GM12878 (cell line): Measurements from ENCODE around the gene LIN7B. TPM values are rescaled to one million over a fixed set of nuclear protein-coding genes. Genes with fewer than 3 reads are reported as not detected.

Experiments used
- ATAC-seq: fragments of 200-7000 bp; cut with Tn5 transposase; 3 replicates; pipeline ENCODE4 v1.9.1; 2020; ENCODE audit warnings: mild to moderate bottlenecking, moderate library complexity
- BruUV-seq: library from RNA; stranded (reverse); fragments of 400-500 nt; replicated peaks from 2 replicates; lab custom pipeline; 2021; lab: Mats Ljungman, UMichigan
- CTCF ChIA-PET: fragments of 300-600 bp; sonication (Branson Sonifier 250); formaldehyde crosslinking; extraction: SDS; loops from one replicate; lab custom pipeline; 2021; ENCODE audit warnings: inconsistent platforms; lab: Yijun Ruan, JAX
- POLR2A ChIA-PET: fragments of 350-600 bp; formaldehyde crosslinking; extraction: SDS; loops from one replicate; lab custom pipeline; 2021; ENCODE audit warnings: inconsistent platforms; lab: Charles Lee
- RAD21 ChIA-PET: fragments of 300-600 bp; sonication (Branson Sonifier 250); formaldehyde crosslinking; loops from one replicate; lab custom pipeline; 2023; ENCODE audit warnings: antibody characterized with exemption; ENCODE audit not compliant: unreplicated experiment; lab: Charles Lee
- SMC1A ChIA-PET: fragments of 300-600 bp; sonication (Branson Sonifier 250); formaldehyde crosslinking; loops from one replicate; lab custom pipeline; 2023; ENCODE audit not compliant: unreplicated experiment, uncharacterized antibody; lab: Charles Lee
- DNase-seq: peaks from one replicate; pipeline ENCODE4 v3.0.0-alpha.2; 2011; ENCODE audit warnings: low read depth, low spot score
- FAIRE-seq: peaks from 3 replicates; lab custom pipeline; 2011; peaks lifted over from hg19 to GRCh38; lab: Jason Lieb, UNC
- H2AFZ ChIP-seq: 2 replicates; pipeline ENCODE4 v1.6.0; 2011; ENCODE audit warnings: low read depth, low read length, control low read depth; ENCODE audit not compliant: control insufficient read depth
- H3K27ac ChIP-seq: 2 replicates; pipeline ENCODE4 v1.5.1; 2011; ENCODE audit warnings: control low read depth; ENCODE audit not compliant: control insufficient read depth, insufficient read depth
- H3K27me3 ChIP-seq, 2 experiments: replicated peaks in 1 of 2; 2 replicates each; pipeline versions ENCODE4 v1.6.0 to v1.6.1; 2011; ENCODE audit warnings: low read length in 1 of 2; ENCODE audit not compliant: control insufficient read depth in 2 of 2, insufficient read depth in 2 of 2
- H3K36me3 ChIP-seq, 2 experiments: 2 replicates each; pipeline ENCODE4 v1.5.1; 2011; ENCODE audit warnings: low read length in 1 of 2; ENCODE audit not compliant: control insufficient read depth in 2 of 2, insufficient read depth in 2 of 2
- H3K4me1 ChIP-seq: 2 replicates; pipeline ENCODE4 v1.6.1; 2011; ENCODE audit warnings: mild to moderate bottlenecking, low read length, moderate library complexity, mixed read lengths; ENCODE audit not compliant: control insufficient read depth, insufficient read depth
- H3K4me2 ChIP-seq: 2 replicates; pipeline ENCODE4 v1.6.0; 2011; ENCODE audit warnings: control low read depth; ENCODE audit not compliant: control insufficient read depth, insufficient read depth
- H3K4me3 ChIP-seq: fragments of 200-600 bp; sonication (generic); 2 replicates; pipeline ENCODE4 v1.5.1; 2016
- H3K79me2 ChIP-seq: 2 replicates; pipeline ENCODE4 v1.6.0; 2011; ENCODE audit warnings: low read length; ENCODE audit not compliant: control insufficient read depth, insufficient read depth
- H3K9ac ChIP-seq: 2 replicates; pipeline ENCODE4 v1.8.0; 2011; ENCODE audit warnings: low read length, control low read depth, mixed read lengths; ENCODE audit not compliant: control insufficient read depth, insufficient read depth
- H3K9me3 ChIP-seq: replicated peaks from 3 replicates; pipeline ENCODE4 v1.5.1; 2011; ENCODE audit warnings: mild to moderate bottlenecking, low read length; ENCODE audit not compliant: control insufficient read depth, insufficient read depth
- H4K20me1 ChIP-seq: 2 replicates; pipeline ENCODE4 v1.6.0; 2011; ENCODE audit not compliant: control insufficient read depth, insufficient read depth
- BCL3 ChIP-seq: IDR thresholded peaks from 2 replicates; pipeline ENCODE4 v1.6.1; 2011; ENCODE audit warnings: borderline replicate concordance, low read depth, mild to moderate bottlenecking, moderate library complexity, low read length; ENCODE audit not compliant: insufficient read depth, poor library complexity, severe bottlenecking
- SMAD5 ChIP-seq: IDR thresholded peaks from 2 replicates; pipeline ENCODE4 v1.6.1; 2016; ENCODE audit warnings: antibody characterized with exemption, low read depth
- ZBTB40 ChIP-seq: fragments of 450-650 bp; IDR thresholded peaks from 2 replicates; pipeline ENCODE4 v1.6.1; 2016; ENCODE audit warnings: mild to moderate bottlenecking, moderate library complexity, borderline replicate concordance
- WGBS: methylation state at CpG from one replicate; pipeline ENCODE4 v1.1.6; 2016; ENCODE audit warnings: low lambda C conversion rate; ENCODE audit not compliant: insufficient replicate concordance, insufficient coverage; ENCODE audit errors: missing lambda C conversion rate; 5-methylcytosine and 5-hydroxymethylcytosine counted together
- in situ Hi-C: fragments of 300-500 bp; cut with MboI; formaldehyde crosslinking; loops from 9 replicates; pipeline ENCODE4 v1.14.3; 2018; ENCODE audit warnings: mixed read lengths
- intact Hi-C: fragments of 100-400 bp; cut with micrococcal nuclease; formaldehyde crosslinking; loops from one replicate; pipeline ENCODE4 v1.14.2; 2022; ENCODE audit not compliant: unreplicated experiment
- polyA plus RNA-seq, 11 experiments: library from polyadenylated mRNA; depleted of rRNA in 4 of 11; unstranded in 6 of 11; stranded (reverse) in 5 of 11; fragments of >200 nt; fragmentation: Nextera tagmentation in 4 of 11; fragmentation: Illumina TruSeq in 1 of 11; extraction: Ambion mirVana in 4 of 11; extraction: Trizol in 1 of 11; gene quantifications; 1 replicate in 1 of 11; 2 replicates in 10 of 11; pipeline versions ENCODE4 v1.2.1 to v1.2.3, GENCODE V29; 2011 to 2016; ENCODE audit warnings: inconsistent platforms in 2 of 11, missing spikeins in 2 of 11, low read depth in 1 of 11
- total RNA-seq, 4 experiments: library from RNA; depleted of rRNA in 3 of 4; stranded (reverse); fragments of >200 nt in 3 of 4; fragmentation: Illumina TruSeq in 1 of 4; extraction: Trizol in 1 of 4; gene quantifications; 2 replicates each; pipeline versions ENCODE4 v1.2.1 to v1.2.3, GENCODE V29; 2013 to 2021

LIN7B gene
- total and polyA plus RNA-seq, 10 of the 15 experiments (the other 5 are each of a cell fraction or from before 2014, with no cell fraction given), result 0.15 to 3.5 (median 1.6) TPM; not detected in 2

GRCh38 chr19:49132974-49133609, 18.9 kb downstream of the LIN7B start:
- no peak for DNase-seq
- no peak overlapping the region for H3K4me3 ChIP-seq
- BruUV-seq, result no TSS peak
- no peaks in the 10 kb centered on the region for H3K79me2 ChIP-seq
- H3K9me3 ChIP-seq, result no peaks in the 10 kb centered on the region; the same call in 2 of the 3 replicates
- WGBS, result 61% methylated on average over 36 of the region's 49 CpGs
- H2AFZ ChIP-seq, result no peak overlapping the region
- no peak overlapping the region for H3K9ac ChIP-seq
- no peak overlapping the region for H3K27ac ChIP-seq
- H3K27me3 ChIP-seq, result no peaks in the 10 kb centered on the region
- no peaks in the 10 kb centered on the region for H3K4me1 ChIP-seq
- FAIRE-seq, result no peak
- H4K20me1 ChIP-seq, result no peaks in the 10 kb centered on the region
- H3K4me2 ChIP-seq, result no peak overlapping the region
- SMC1A ChIA-PET, result no interaction called here
- intact Hi-C loops (no loop called here), in situ Hi-C loops (no loop called here)
- ATAC-seq, result no peak
- no peaks in the 10 kb centered on the region; a peak in 1 of 4 replicates for H3K36me3 ChIP-seq
- CTCF ChIA-PET, result interaction anchor here (0.5 to 1.2 kb wide), 4 partner anchors 20 to 121 kb away, joined by 3 to 4 read pairs (median 3); no protein-coding TSS in a partner anchor
- POLR2A ChIA-PET, result interaction anchor here (0.7 kb wide), 1 partner anchor 113 kb away, joined by 3 read pairs; no protein-coding TSS in a partner anchor
- RAD21 ChIA-PET, result no interaction called here
- TF ChIP-seq SMAD5 (no peak), BCL3 (no peak), ZBTB40 (no peak)
